Measurements from ENCODE around the gene MICAL2.

Gene MICAL2

DNA sequence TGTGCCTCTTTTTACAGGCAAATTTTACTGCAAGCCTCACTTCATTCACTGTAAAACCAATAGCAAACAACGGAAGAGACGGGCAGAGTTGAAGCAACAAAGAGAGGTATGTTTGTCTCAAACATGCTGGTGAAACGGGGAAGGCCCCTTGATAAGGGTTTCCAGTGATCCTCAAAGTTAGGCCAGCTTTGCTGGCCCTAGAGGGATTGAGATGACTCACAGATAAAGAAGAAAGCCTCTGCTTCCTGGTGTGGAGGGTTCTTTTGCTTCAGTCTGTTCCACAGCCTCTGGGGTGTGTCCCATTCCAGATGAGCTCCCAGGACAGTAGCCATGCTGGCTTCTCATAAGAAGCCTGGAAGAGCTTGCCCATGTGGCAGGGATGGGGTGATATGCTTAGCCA, 148.1 kb downstream of the MICAL2 start:
- Mint-ChIP-seq H3K4me1 (ENCODE audit: low read depth) (no peaks in the 10 kb centered on the region), H3K27me3 (no peaks in the 10 kb centered on the region), H3K9me3 (no peaks in the 10 kb centered on the region), H3K4me3 (no peak overlapping the region), H3K36me3 (ENCODE audit: low read depth) (peaks cover 87% of the 10 kb centered on the region), H3K27ac (no peak overlapping the region)
- DNase-seq, result no peak

DNA sequence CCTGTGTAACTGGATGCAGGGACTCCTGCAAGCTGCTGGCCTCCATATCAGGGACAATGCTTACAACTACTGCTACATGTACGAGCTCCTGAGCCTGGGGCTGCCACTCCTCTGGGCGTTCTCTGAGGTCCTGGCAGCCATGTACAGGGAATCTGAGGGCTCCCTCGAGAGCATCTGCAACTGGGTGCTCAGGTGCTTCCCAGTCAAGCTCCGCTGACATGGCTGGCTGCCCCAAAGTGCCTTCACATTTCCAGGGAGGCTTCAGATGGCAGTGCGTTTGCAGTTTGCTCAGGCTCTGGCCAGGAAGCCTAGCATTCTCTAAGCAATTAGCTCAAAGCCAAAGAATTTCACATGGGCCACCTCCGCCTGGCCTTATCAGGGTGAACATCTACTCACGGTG, 149.6 kb downstream of the MICAL2 start:
- no peaks in the 10 kb centered on the region for H3K27me3 Mint-ChIP-seq
- no peak overlapping the region for H3K4me3 Mint-ChIP-seq
- H3K36me3 Mint-ChIP-seq (ENCODE audit: low read depth), result peaks cover 86% of the 10 kb centered on the region
- H3K27ac Mint-ChIP-seq, result no peak overlapping the region
- H3K4me1 Mint-ChIP-seq (ENCODE audit: low read depth), result no peaks in the 10 kb centered on the region
- H3K9me3 Mint-ChIP-seq, result no peaks in the 10 kb centered on the region
- no peak for DNase-seq

DNA sequence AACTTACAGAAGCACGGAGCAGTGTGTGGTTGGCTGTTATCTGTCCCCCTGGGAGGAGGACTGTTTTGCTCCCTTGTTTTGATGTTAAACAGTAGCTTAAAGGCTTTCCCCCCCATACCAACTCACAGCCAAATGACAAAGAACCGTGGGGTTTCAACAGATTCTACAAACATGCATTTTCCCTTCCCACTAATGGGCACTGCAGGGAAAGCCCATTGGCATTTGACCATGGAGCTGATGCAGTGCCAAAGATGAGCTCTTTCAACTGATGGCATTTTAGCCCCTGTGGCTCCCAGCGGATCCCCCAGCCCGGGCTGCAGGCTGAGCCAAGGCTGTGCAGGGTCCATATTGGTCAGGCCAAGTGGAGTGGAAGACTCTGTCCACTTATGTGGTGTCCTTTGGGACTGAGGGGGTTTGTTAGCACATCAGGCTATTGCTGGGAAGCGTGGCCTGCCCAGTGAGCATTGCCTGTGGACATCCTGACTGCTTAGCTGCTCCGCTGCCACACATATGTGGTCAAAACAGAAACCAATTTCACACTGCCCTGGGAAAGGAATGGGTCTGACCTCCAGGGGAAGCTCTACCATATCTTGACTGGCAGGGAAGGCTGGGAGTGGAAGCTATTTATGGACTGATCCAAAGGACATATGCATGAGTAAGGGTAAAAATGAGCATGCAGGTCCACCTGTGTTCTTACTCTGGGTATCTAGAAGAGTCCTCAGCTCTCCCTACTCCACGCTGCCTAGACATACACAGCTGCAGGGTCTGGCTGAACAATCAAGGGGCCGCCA, 150.5 kb downstream of the MICAL2 start:
- no peaks in the 10 kb centered on the region for H3K27me3 Mint-ChIP-seq
- H3K36me3 Mint-ChIP-seq (ENCODE audit: low read depth), result peaks cover 76% of the 10 kb centered on the region
- no peak for DNase-seq
- H3K4me1 Mint-ChIP-seq (ENCODE audit: low read depth), result no peaks in the 10 kb centered on the region
- H3K9me3 Mint-ChIP-seq, result no peaks in the 10 kb centered on the region
- no peak overlapping the region for H3K27ac Mint-ChIP-seq
- H3K4me3 Mint-ChIP-seq, result no peak overlapping the region

DNA sequence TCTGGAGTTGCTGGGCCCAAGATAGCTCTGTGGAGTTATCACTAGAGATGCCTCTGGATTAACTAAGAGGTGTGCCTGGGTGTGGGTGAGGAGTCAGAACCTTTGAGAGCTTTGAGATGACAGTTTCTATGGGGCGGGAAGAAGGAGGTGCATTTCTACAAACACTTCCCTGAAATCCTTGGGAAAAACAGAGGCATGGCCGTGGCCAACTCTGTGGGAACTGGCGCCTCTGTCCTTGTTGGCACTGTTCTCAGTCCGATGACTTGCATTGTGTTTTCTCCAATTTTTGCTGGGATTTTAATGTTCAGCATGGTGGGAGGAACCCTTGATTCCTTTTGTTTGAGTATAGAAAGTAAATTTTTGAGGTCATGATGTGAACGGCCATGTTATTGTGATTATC, 151.2 kb downstream of the MICAL2 start:
- H3K36me3 Mint-ChIP-seq (ENCODE audit: low read depth), result peaks cover 72% of the 10 kb centered on the region
- H3K27me3 Mint-ChIP-seq, result no peaks in the 10 kb centered on the region
- H3K9me3 Mint-ChIP-seq, result no peaks in the 10 kb centered on the region
- no peak for DNase-seq
- H3K4me1 Mint-ChIP-seq (ENCODE audit: low read depth), result no peaks in the 10 kb centered on the region
- no peak overlapping the region for H3K4me3 Mint-ChIP-seq
- no peak overlapping the region for H3K27ac Mint-ChIP-seq

DNA sequence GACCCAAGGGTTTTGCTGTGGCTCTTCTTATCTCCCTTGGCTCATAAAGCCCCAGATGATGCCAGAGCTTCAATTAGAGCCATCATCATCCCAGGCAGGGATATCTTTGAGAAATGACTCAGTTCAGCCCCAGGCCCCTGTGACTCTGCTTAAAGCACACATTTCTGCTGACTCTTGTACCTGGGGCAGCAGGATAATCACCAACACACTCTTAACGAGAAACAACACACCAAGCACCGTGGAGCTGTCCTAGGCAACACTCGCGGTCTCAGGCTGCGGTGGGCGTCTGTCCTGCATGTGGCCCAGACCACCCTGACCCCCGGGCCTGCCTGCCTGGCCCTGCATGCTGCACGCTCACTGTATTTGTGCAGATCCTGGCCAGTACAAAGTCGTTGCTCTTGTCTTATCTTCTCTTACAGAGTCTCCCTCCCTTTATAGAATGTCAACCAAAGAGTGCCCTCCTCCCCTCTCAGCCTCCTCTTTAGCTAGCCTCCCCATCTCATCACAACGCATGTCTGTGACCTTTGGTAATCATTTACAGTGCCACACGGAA, 152.8 kb downstream of the MICAL2 start:
- no peak overlapping the region for H3K27ac Mint-ChIP-seq
- peaks cover 56% of the 10 kb centered on the region for H3K36me3 Mint-ChIP-seq (ENCODE audit: low read depth)

DNA sequence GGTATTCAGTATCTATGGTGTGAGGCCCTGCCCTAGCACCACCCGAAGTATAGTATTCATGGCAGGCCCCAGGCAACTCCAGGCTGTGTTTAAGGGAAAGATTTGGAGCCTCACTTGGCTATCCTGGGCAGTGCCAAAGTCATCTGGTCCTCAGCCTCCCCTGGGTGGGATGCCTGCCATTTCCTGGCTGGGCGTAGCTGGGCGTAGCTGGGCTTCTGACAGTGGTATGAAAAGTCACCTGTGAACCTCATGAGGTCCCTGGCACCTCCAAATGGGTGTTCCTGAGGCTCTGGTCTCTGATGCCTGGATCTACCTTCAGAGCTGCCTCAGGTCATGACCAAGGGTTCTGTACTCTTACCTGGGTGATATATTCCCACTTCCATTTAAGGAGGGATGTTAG, 154.0 kb downstream of the MICAL2 start:
- no peak overlapping the region for H3K4me3 Mint-ChIP-seq
- H3K9me3 Mint-ChIP-seq, result no peaks in the 10 kb centered on the region
- no peak for DNase-seq
- H3K27me3 Mint-ChIP-seq, result no peaks in the 10 kb centered on the region
- H3K4me1 Mint-ChIP-seq (ENCODE audit: low read depth), result no peaks in the 10 kb centered on the region
- no peak overlapping the region for H3K27ac Mint-ChIP-seq
- peaks cover 45% of the 10 kb centered on the region for H3K36me3 Mint-ChIP-seq (ENCODE audit: low read depth)

More for the DNA sequence above, 152.8 kb downstream of the MICAL2 start:
- no peak for DNase-seq
- Mint-ChIP-seq H3K4me3 (no peak overlapping the region), H3K9me3 (no peaks in the 10 kb centered on the region), H3K27me3 (no peaks in the 10 kb centered on the region), H3K4me1 (ENCODE audit: low read depth) (no peaks in the 10 kb centered on the region)

DNA sequence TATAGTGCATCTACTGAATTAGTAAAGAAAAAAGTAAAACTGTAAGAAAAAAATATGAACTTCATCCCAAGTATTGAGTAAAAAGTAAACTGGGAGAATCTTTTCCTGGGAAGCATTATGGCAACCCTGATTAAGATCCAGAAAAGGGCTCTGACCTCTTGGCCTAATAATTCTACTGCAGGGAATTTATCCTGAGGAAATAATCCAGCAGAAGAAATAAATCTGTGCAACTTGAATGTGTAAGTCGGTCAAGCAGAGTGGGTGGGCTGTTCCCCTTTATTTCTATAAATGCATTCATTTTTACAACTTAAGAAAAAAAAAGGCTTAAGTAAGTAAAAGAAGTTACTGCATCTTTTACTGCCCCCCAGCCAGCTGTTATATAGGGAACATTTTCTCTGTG, 155.7 kb downstream of the MICAL2 start:
- no peaks in the 10 kb centered on the region for H3K9me3 Mint-ChIP-seq
- no peaks in the 10 kb centered on the region for H3K4me1 Mint-ChIP-seq (ENCODE audit: low read depth)
- no peak overlapping the region for H3K27ac Mint-ChIP-seq
- peaks cover 28% of the 10 kb centered on the region for H3K36me3 Mint-ChIP-seq (ENCODE audit: low read depth)
- H3K4me3 Mint-ChIP-seq, result no peak overlapping the region
- H3K27me3 Mint-ChIP-seq, result no peaks in the 10 kb centered on the region
- no peak for DNase-seq

DNA sequence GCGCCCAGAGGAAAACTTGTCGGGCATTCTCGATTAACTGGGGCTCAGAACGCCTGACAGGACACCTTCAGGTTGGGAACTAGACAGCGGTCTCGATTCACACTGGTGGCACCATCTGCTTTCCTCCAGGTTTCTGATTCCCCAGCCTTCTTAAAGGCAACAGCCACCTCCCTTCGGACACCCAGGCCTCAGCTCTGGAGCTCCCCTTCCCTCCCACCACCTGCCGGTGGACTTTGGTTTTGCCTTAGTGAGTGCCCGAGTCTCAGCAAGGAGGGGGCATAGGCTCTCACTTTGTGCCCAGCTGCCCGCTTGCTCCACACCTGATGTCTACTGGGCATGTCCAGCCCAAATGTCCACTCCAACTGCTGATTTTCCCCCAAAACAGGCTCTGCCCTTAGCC, 156.6 kb downstream of the MICAL2 start:
- H3K27ac Mint-ChIP-seq, result no peak overlapping the region

DNA sequence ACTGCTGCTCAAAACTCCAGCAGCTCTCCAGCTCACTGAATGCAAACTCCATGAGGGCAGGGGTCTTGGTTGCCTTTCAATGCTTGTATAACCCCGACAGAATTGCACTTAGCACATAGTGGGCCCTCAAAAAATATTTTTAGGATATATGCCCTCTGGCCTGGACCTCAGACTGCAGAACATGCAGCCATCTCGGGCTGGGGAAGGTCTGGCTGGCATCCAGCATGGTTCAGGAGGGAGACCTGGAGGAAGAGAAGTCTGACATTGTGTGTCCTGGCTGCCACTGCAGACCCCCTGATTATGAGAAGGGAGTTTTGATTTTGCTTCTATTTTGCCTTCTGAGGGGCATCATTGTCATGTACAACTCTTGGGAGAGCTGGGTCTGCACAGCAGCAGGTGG, 157.5 kb downstream of the MICAL2 start:
- peaks cover 10% of the 10 kb centered on the region for H3K36me3 Mint-ChIP-seq (ENCODE audit: low read depth)

More for the DNA sequence above, 156.6 kb downstream of the MICAL2 start:
- no peaks in the 10 kb centered on the region for H3K9me3 Mint-ChIP-seq
- DNase-seq, result no peak
- no peaks in the 10 kb centered on the region for H3K4me1 Mint-ChIP-seq (ENCODE audit: low read depth)
- H3K27me3 Mint-ChIP-seq, result no peaks in the 10 kb centered on the region
- no peak overlapping the region for H3K4me3 Mint-ChIP-seq
- peaks cover 20% of the 10 kb centered on the region for H3K36me3 Mint-ChIP-seq (ENCODE audit: low read depth)

DNA sequence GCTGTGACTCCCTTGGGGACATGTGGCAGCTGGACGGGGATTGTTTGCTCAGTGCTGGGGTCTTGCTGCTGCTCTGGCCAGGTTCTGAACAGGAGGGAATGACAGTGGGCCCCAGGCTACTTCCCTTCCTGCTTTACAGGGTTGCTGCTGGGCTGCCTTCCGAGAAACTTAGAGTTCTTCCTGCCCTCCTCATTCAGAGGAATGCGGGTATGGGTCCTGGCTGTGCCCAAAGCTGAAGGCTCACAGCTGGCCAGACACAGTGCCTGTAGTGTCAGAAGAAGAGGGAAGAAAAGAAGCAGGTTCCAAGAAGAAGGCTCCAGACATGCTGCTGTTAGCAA, 158.7 kb downstream of the MICAL2 start:
- Mint-ChIP-seq H3K36me3 (ENCODE audit: low read depth) (no peaks in the 10 kb centered on the region), H3K27ac (no peak overlapping the region), H3K4me3 (no peak overlapping the region), H3K27me3 (no peaks in the 10 kb centered on the region), H3K4me1 (ENCODE audit: low read depth) (no peaks in the 10 kb centered on the region), H3K9me3 (no peaks in the 10 kb centered on the region)
- no peak for DNase-seq

More for the DNA sequence above, 157.5 kb downstream of the MICAL2 start:
- H3K9me3 Mint-ChIP-seq, result no peaks in the 10 kb centered on the region
- H3K4me1 Mint-ChIP-seq (ENCODE audit: low read depth), result no peaks in the 10 kb centered on the region
- no peak overlapping the region for H3K27ac Mint-ChIP-seq
- DNase-seq, result no peak
- no peak overlapping the region for H3K4me3 Mint-ChIP-seq
- no peaks in the 10 kb centered on the region for H3K27me3 Mint-ChIP-seq

DNA sequence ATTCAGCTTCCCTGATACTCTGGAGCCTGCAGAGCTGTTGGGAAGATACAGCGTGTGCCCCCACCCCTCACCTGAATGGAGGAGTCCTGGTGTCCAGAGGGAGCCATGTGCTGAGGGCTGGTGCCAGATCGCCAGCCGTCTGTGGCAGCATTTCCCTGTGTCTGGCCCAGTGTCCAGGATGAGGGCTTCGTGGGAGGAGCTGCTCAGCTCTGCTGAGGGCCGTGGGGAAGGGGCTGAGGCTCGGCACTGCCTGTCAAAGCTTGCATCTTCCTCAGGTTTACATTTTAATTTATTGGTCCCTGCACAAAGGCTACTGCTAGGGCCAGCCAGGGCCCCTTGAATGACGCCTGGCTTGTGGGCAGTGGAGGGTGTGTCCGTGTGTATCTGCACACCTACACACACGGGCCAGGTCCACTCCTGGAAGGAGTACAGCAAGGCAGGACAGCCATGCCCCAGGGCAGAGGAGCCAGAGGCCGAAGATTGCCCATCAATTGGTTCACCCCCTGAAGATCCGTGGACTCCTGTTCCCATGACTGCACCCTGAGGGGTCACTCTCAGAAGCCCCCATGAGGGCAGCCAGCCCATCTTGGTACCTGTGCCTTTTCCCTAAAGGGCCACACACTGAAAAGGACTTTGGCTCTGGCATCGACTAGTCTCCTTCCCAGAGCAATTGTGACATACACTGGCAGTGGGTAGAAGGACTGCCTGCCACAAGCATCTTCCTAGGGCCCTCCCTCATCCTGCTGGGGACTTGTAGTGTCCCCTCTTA, 159.2 kb downstream of the MICAL2 start:
- H3K4me1 Mint-ChIP-seq (ENCODE audit: low read depth), result no peaks in the 10 kb centered on the region
- H3K36me3 Mint-ChIP-seq (ENCODE audit: low read depth), result no peaks in the 10 kb centered on the region
- no peaks in the 10 kb centered on the region for H3K9me3 Mint-ChIP-seq
- H3K4me3 Mint-ChIP-seq, result no peak overlapping the region
- DNase-seq, result no peak
- no peaks in the 10 kb centered on the region for H3K27me3 Mint-ChIP-seq
- no peak overlapping the region for H3K27ac Mint-ChIP-seq

DNA sequence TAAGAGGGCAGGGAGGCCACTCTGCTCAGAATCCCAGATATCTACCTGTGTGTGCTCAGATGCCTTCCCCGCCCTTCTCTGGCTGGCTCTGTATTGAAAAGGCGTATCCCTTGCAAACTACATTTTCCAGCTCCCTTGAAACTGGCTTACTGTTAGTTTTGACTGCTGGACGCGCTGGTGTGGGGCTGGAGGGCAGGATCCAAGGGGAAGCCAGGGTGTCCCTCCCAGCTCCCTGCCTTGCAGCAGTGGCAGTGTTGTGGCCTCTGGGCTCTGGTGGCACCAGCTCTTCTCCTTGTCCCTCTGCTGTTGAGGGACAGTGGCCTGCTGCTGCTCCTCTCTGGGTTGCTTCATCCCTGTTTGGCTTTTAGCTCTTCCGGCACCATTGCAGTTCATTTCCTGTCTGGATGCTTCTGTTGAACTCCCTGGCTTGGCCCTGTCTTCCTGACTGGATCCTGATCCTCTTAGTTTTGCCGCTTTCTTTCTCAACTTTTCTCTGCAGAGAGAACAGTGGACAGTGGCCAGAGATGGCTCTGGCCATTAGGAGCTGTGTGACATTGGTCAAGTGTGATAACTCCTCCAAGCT, 159.9 kb downstream of the MICAL2 start:
- H3K36me3 Mint-ChIP-seq (ENCODE audit: low read depth), result no peaks in the 10 kb centered on the region
- H3K9me3 Mint-ChIP-seq, result no peaks in the 10 kb centered on the region
- no peaks in the 10 kb centered on the region for H3K27me3 Mint-ChIP-seq
- no peak overlapping the region for H3K27ac Mint-ChIP-seq
- H3K4me1 Mint-ChIP-seq (ENCODE audit: low read depth), result no peaks in the 10 kb centered on the region
- no peak for DNase-seq
- no peak overlapping the region for H3K4me3 Mint-ChIP-seq

DNA sequence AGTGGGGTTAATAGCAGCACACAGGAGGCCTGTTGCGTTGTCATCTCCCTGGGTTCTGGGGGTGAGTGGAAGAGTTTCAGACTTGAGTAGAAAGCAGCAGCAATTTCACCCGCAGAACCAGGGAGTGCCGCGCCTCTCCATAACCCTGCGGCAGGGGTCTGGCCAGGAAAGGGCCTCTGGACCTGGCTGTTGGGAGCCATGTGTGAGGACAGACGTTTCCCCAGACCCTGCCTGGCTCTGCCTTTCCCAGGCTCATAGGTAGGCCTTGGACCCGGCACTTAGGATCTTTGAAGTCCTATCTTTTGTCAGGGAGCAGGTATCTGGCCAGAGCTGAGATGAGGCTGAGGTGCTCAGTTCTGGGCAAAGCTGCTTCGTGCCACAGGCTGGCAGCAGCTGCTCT, 160.4 kb downstream of the MICAL2 start:
- no peak overlapping the region for H3K4me3 Mint-ChIP-seq
- no peak for DNase-seq
- no peaks in the 10 kb centered on the region for H3K4me1 Mint-ChIP-seq (ENCODE audit: low read depth)
- no peaks in the 10 kb centered on the region for H3K36me3 Mint-ChIP-seq (ENCODE audit: low read depth)
- no peak overlapping the region for H3K27ac Mint-ChIP-seq
- H3K27me3 Mint-ChIP-seq, result no peaks in the 10 kb centered on the region
- H3K9me3 Mint-ChIP-seq, result no peaks in the 10 kb centered on the region

DNA sequence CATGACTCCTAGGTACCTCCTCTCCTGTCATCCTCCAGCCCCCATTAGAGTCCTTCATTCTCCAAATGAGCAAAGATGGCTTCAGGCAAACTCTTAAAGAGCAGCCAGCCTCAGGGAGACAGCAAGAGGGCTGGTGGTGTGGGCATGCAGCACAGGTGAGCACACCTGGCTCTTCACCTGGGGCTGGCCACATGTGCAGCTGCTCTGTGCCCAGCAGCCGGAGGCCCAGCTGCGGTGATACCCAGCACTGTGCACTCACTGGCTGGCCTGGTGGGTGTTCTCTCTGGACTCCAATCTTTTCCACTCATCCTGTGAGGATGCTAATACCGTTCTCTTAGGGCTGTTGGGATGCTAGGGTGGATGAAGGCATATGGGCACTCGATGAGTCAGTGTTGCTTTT, 160.9 kb downstream of the MICAL2 start:
- Mint-ChIP-seq H3K4me3 (no peak overlapping the region), H3K9me3 (no peaks in the 10 kb centered on the region), H3K4me1 (ENCODE audit: low read depth) (no peaks in the 10 kb centered on the region), H3K36me3 (ENCODE audit: low read depth) (no peaks in the 10 kb centered on the region), H3K27me3 (no peaks in the 10 kb centered on the region), H3K27ac (no peak overlapping the region)
- no peak for DNase-seq

DNA sequence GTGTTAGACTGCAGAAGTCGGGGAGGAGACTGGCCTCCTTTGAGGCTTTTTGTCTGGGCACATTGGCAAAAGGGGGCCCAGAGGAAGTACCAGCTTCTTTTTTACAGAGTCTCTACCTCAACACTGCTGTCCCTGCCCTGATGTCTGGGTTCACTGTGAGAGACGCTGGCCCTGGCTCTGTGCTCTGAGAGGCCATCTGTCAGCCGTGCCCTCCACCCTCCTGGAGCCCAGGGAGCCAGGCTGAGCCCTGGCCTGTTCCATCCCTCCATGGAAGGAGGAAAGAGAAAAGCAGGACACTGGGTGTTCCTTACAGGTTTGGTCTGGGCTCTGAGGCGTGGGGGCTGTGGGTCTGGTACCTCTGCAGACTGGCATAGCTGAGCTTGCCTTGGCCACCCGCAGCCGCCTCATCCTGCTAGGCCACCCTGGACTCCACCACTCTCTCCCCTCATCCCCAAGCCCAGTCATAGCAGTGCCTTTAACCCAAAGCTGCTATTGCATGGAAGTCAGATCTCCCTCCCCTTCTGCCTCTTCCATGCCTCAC, 161.5 kb downstream of the MICAL2 start:
- Mint-ChIP-seq H3K27ac (no peak overlapping the region), H3K27me3 (no peaks in the 10 kb centered on the region), H3K4me1 (ENCODE audit: low read depth) (no peaks in the 10 kb centered on the region)

More for the DNA sequence above, 161.5 kb downstream of the MICAL2 start:
- no peaks in the 10 kb centered on the region for H3K36me3 Mint-ChIP-seq (ENCODE audit: low read depth)
- DNase-seq, result no peak
- H3K9me3 Mint-ChIP-seq, result no peaks in the 10 kb centered on the region
- no peak overlapping the region for H3K4me3 Mint-ChIP-seq

Measured in activated T-cell treated with anti-CD3 and anti-CD28 coated beads, Interleukin-2, amount 50 U/mL, for 24 hours (primary cell).